ENCODE data around the gene ZNF367.

Gene ZNF367

DNA sequence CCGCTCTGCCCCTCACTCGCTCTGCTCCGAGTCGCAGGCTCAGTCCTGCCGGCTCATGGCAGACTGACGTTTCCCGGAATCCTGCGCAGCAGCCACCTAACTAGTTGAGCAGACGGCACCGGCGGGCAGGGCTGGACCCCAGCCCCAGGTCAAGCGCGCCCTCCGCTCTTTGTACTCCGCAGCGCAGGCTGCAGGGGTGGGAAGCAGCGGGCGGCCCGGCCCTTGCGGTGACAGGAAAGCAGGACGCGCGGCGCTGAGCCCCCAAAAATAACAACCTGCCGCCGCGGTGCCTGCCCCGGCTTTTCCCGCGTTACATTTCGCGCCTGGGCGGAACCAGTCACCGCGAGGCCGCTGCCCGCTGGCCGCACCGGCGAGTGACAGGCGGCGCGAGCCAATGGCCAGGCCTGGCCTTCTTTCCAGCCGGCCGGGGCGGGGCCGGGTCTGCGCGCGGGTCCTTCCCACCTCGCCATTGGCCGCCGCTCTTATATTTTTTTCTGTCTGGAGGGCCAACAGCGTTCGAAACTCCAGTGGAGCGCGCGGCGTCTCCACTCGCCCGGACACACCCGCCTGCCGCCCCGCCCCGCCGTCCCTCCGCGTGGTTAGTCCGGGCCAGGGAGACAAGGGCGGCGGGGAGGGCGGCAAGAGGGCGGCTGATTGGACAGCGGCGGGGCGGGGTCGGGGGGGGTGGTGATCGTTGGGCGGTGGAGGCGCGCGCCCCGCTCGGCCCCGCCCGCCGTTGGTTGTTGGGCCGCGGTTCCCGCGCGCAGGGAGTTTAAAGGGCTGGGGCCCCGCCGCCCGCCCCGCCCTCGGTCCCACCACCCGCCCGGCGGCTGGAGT, at the start of gene ZNF367:
Gene ZNF367, minus strand, starts transcription at position 288 of the 837 bp plus-strand sequence. CDS start 338 bp downstream, outside the sequence.
- Histone ChIP-seq H3K27ac (peak within 1 kb of the TSS; percentile 82 to 99 (median 96)), H3K4me3 (peak within 1 kb of the TSS; percentile 64 to 99 (median 80))

GRCh38 chr9:96467784-96468183, 49.6 kb upstream of the ZNF367 start:
- Histone ChIP-seq H3K27ac (no peak overlapping the region), H3K4me3 (no peak overlapping the region)

DNA sequence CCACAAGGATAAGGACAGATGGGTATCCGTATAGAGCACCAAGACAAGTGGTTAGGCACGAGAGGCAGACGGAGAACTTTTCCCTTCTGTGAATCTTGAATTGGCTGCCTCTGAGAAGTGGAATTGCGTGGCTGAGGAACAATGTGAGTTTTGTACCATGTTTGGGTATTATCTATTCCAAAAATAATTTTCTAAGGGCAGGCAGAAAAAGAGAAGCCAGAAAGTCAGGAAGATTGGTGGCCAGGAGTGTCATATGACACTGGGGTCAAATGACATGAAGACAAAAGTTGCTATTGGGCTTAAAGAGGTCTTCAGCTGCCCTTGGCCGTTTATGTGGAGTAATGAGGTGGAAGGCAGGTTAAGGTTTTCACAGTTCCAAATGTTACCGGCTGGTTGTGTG, 46.3 kb upstream of the ZNF367 start:
- H3K27ac ChIP-seq: peak overlapping the region in 1 of 21 experiments; percentile 30

DNA sequence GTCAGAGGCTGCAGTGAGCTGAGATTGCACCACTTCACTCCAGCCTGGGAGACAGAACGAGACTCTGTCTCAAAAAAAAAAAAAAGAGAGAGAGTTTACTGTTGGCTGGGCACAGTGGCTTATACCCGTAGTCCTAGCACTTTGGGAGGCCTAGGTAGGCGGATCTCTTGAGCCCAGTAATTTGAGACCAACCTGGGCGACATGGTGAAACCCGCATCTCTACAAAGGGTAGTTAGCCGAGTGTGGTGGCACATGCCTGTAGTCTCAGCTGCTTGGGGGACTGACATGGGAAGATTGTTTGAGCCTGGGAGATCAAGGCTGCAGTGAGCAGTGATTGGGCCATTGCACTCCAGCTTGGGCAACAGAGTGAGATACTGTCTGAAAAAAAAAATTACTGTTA, 44.4 kb upstream of the ZNF367 start:
- Histone ChIP-seq H3K27ac (no peak overlapping the region), H3K4me3 (no peak overlapping the region)

More for the DNA sequence above, 46.3 kb upstream of the ZNF367 start:
- no peak overlapping the region for H3K4me3 ChIP-seq

GRCh38 chr9:96461336-96461735, 43.2 kb upstream of the ZNF367 start:
- Histone ChIP-seq H3K4me3 (no peak overlapping the region), H3K27ac (peak overlapping the region in 2 of 21 experiments; percentile 16 to 24)

DNA sequence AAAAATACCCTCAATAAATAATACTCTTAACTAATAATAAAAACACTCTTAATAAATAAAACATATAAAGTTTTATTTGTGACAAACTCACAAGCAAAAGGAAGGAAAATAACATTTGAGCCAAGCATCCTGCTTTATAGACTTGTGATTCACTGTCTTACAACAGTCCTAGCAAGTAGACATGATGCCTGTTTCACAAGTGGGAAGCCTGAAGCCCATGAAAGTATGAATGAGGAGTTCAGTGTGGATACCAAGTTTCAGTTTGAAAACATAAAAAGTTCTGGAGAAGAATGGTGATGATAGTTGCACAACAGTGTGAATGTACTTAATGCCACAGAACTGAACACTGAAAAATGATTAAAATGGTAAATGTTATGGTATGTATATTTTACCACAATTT, 42.7 kb upstream of the ZNF367 start:
- Histone ChIP-seq H3K27ac (peak overlapping the region in 1 of 21 experiments; percentile 16), H3K4me3 (no peak overlapping the region)

DNA sequence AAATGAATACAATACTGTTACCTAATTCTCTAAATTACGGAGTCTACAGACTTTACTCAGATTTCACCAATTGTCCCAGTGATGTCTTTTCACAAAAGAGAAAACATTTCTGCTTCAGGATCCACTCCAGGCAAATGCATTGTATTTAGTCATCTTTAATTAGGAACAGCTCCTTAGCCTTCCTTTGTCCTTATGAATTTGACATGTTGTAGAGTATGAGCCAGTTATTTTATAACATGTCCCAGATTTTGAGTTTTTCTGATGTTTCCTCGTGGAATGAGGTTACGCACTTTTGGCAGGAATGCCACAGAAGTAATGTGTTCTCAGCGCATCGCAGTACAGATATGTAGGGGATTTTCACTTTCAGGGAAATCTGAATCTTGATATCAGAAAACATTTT, 42.3 kb upstream of the ZNF367 start:
- Histone ChIP-seq H3K27ac (no peak overlapping the region), H3K4me3 (no peak overlapping the region)

DNA sequence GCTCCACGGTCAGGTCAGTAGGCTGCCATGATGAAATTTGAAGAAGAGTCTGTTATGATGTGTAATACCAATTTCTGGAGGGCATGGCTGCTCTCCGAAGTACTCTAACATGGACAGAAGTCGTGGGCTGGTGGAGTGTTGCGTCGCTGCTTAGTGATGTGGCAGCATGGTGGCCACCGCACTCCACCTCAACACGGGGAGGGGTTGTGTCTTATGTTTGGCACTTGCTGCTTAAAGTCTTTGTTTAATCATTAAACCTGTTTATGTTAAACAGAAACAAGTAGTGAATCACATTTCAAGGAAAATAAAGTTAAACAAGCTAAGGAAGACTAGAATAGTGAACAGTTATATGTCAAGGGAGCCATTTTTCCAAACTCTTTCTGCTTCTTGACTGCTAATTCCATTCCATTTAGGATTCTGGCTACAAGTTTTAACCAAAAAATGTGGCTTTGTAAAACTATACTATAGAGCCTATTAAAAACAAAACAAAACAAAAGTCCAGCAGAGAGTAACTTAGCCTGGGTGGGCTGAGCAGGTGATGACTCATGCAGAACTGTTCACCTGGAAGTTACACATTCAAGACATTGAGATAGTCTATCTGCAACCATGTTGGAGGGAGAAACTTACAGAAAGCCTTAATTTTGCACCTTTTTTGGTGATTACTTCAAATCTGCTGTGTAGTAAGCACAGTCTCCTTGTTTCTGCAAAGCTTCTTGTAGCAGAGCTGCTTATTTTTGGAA, 41.3 kb upstream of the ZNF367 start:
- Histone ChIP-seq H3K27ac (no peak overlapping the region), H3K4me3 (no peak overlapping the region)

GRCh38 chr9:96458226-96458625, 40.1 kb upstream of the ZNF367 start:
- Histone ChIP-seq H3K27ac (no peak overlapping the region), H3K4me3 (no peak overlapping the region)

DNA sequence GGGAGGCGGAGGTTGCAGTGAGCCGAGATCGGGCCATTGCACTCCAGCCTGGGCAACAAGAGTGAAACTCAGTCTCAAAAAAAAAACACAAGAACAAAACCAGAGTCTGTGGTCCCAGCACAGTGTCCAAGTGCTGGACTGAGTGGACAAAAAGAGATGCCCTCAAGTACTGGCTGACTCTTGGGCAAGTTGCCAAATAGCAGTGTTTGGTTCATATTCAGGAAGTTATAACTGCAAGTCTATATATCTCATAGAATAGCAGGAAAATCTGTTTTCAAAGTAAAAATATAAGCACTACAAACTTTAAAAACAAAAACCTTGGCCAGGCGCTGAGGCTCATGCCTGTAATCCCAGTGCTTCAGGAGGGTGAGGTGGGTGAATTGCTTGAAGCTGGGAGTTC, 39.1 kb upstream of the ZNF367 start:
- Histone ChIP-seq H3K27ac (no peak overlapping the region), H3K4me3 (no peak overlapping the region)

GRCh38 chr9:96453625-96454024, 35.5 kb upstream of the ZNF367 start:
- Histone ChIP-seq H3K27ac (no peak overlapping the region), H3K4me3 (no peak overlapping the region)

- peak overlapping the region in 19 of 21 experiments; percentile 42 to 85 (median 69) for H3K27ac ChIP-seq
Measured at GRCh38 chr9:96450613-96451528, 32.7 kb upstream of the ZNF367 start.

GRCh38 chr9:96449845-96450612, 31.9 kb upstream of the ZNF367 start, which contains the start of gene HABP4:
TSS of gene HABP4 (plus strand) at chr9:96450169. CDS start at chr9:96450280, 111 bp downstream.
- Histone ChIP-seq H3K27ac (peak within 1 kb of the TSS in 19 of 21 experiments; percentile 42 to 85 (median 69)), H3K4me3 (peak within 1 kb of the TSS; percentile 63 to 78 (median 68))

More at GRCh38 chr9:96450613-96451528, 32.7 kb upstream of the ZNF367 start:
- peak overlapping the region; percentile 63 to 78 (median 68) for H3K4me3 ChIP-seq

- Histone ChIP-seq H3K4me3 (peak overlapping the region; percentile 35 to 78 (median 68)), H3K27ac (peak overlapping the region in 3 of 21 experiments; percentile 7 to 28 (median 19))
Measured at GRCh38 chr9:96449523-96449844, 31.3 kb upstream of the ZNF367 start.

GRCh38 chr9:96448546-96449170, 30.5 kb upstream of the ZNF367 start:
- Histone ChIP-seq H3K4me3 (no peak overlapping the region), H3K27ac (no peak overlapping the region)

GRCh38 chr9:96447406-96447805, 29.2 kb upstream of the ZNF367 start:
- Histone ChIP-seq H3K27ac (no peak overlapping the region), H3K4me3 (no peak overlapping the region)

DNA sequence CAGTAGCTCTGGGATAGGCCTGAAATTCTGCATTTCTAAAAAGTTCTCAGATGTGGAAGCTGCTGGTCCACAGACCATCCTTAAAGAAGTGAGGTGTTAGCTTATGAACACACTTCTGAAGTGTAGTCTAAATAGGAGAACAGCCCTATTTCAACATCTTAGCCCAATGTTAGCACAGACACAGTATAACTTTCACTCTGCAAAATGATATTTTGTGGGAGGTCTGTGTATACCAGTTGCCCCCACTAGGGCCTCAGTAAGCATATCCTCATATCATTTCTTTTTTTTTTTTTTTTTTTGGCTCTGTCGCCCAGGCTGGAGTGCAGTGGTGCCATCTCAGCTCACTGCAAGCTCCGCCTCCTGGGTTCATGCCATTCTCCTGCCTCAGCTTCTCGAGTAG, 24.3 kb upstream of the ZNF367 start:
- Histone ChIP-seq H3K27ac (no peak overlapping the region), H3K4me3 (no peak overlapping the region)

DNA sequence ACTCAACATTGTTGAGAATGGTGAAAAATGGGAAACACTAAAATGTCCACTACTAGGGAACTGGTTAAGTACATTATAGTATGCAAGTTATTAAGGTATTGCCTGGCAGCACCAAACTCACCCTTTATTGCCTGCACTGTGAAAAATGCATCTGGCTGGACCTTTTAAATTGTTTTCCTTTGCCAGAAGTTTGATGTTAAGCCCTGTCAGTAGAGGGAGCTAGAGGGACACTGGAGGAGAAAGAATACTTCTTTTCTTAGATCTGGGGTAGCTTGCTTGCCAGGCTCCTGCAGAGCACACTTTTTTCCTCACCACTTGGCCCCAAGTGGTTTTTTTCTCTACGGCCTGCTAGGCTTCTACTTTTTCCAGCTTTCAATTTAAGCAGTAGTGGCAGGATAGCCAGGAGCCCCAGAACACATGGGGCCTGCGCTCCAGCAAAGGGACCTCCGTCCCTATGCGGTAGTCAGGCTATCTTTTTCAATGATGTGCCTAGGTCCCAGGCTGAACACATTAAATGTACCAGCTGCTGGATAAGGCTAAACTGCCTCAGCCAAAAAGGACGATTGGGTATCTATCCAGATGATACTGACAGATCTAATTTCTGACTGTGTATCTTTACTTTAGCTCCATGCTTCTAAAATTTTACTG, 23.8 kb upstream of the ZNF367 start:
- no peak overlapping the region for H3K27ac ChIP-seq
- no peak overlapping the region for H3K4me3 ChIP-seq
